GM12878 (cell line): ENCODE measurements around the gene NTM. TPM values are rescaled to one million over a fixed set of nuclear protein-coding genes. Genes with fewer than 3 reads are reported as not detected.

Source experiments
- ATAC-seq: fragments of 200-7000 bp; cut with Tn5 transposase; 3 replicates; pipeline ENCODE4 v1.9.1; 2020; ENCODE audit warnings: mild to moderate bottlenecking, moderate library complexity
- BruUV-seq: library from RNA; stranded (reverse); fragments of 400-500 nt; replicated peaks from 2 replicates; lab custom pipeline; 2021; lab: Mats Ljungman, UMichigan
- CTCF ChIA-PET: fragments of 300-600 bp; sonication (Branson Sonifier 250); formaldehyde crosslinking; extraction: SDS; loops from one replicate; lab custom pipeline; 2021; ENCODE audit warnings: inconsistent platforms; lab: Yijun Ruan, JAX
- POLR2A ChIA-PET: fragments of 350-600 bp; formaldehyde crosslinking; extraction: SDS; loops from one replicate; lab custom pipeline; 2021; ENCODE audit warnings: inconsistent platforms; lab: Charles Lee
- RAD21 ChIA-PET: fragments of 300-600 bp; sonication (Branson Sonifier 250); formaldehyde crosslinking; loops from one replicate; lab custom pipeline; 2023; ENCODE audit warnings: antibody characterized with exemption; ENCODE audit not compliant: unreplicated experiment; lab: Charles Lee
- SMC1A ChIA-PET: fragments of 300-600 bp; sonication (Branson Sonifier 250); formaldehyde crosslinking; loops from one replicate; lab custom pipeline; 2023; ENCODE audit not compliant: unreplicated experiment, uncharacterized antibody; lab: Charles Lee
- DNase-seq: peaks from one replicate; pipeline ENCODE4 v3.0.0-alpha.2; 2011; ENCODE audit warnings: low read depth, low spot score
- FAIRE-seq: peaks from 3 replicates; lab custom pipeline; 2011; peaks lifted over from hg19 to GRCh38; lab: Jason Lieb, UNC
- H2AFZ ChIP-seq: 2 replicates; pipeline ENCODE4 v1.6.0; 2011; ENCODE audit warnings: low read depth, low read length, control low read depth; ENCODE audit not compliant: control insufficient read depth
- H3K27ac ChIP-seq: 2 replicates; pipeline ENCODE4 v1.5.1; 2011; ENCODE audit warnings: control low read depth; ENCODE audit not compliant: control insufficient read depth, insufficient read depth
- H3K27me3 ChIP-seq, 2 experiments: replicated peaks in 1 of 2; 2 replicates each; pipeline versions ENCODE4 v1.6.0 to v1.6.1; 2011; ENCODE audit warnings: low read length in 1 of 2; ENCODE audit not compliant: control insufficient read depth in 2 of 2, insufficient read depth in 2 of 2
- H3K36me3 ChIP-seq, 2 experiments: 2 replicates each; pipeline ENCODE4 v1.5.1; 2011; ENCODE audit warnings: low read length in 1 of 2; ENCODE audit not compliant: control insufficient read depth in 2 of 2, insufficient read depth in 2 of 2
- H3K4me1 ChIP-seq: 2 replicates; pipeline ENCODE4 v1.6.1; 2011; ENCODE audit warnings: mild to moderate bottlenecking, low read length, moderate library complexity, mixed read lengths; ENCODE audit not compliant: control insufficient read depth, insufficient read depth
- H3K4me2 ChIP-seq: 2 replicates; pipeline ENCODE4 v1.6.0; 2011; ENCODE audit warnings: control low read depth; ENCODE audit not compliant: control insufficient read depth, insufficient read depth
- H3K4me3 ChIP-seq: fragments of 200-600 bp; sonication (generic); 2 replicates; pipeline ENCODE4 v1.5.1; 2016
- H3K79me2 ChIP-seq: 2 replicates; pipeline ENCODE4 v1.6.0; 2011; ENCODE audit warnings: low read length; ENCODE audit not compliant: control insufficient read depth, insufficient read depth
- H3K9ac ChIP-seq: 2 replicates; pipeline ENCODE4 v1.8.0; 2011; ENCODE audit warnings: low read length, control low read depth, mixed read lengths; ENCODE audit not compliant: control insufficient read depth, insufficient read depth
- H3K9me3 ChIP-seq: replicated peaks from 3 replicates; pipeline ENCODE4 v1.5.1; 2011; ENCODE audit warnings: mild to moderate bottlenecking, low read length; ENCODE audit not compliant: control insufficient read depth, insufficient read depth
- H4K20me1 ChIP-seq: 2 replicates; pipeline ENCODE4 v1.6.0; 2011; ENCODE audit not compliant: control insufficient read depth, insufficient read depth
- ASH2L ChIP-seq: fragments of 300-600, 200-600 bp; sonication (generic); IDR thresholded peaks from 2 replicates; pipeline ENCODE4 v1.6.1; 2017; ENCODE audit warnings: low read depth, mild to moderate bottlenecking, borderline replicate concordance
- BCLAF1 ChIP-seq: fragments of 450-650 bp; IDR thresholded peaks from 2 replicates; pipeline ENCODE4 v1.6.1; 2017; ENCODE audit warnings: antibody characterized with exemption, mild to moderate bottlenecking, moderate library complexity
- NBN ChIP-seq: fragments of 450-650 bp; IDR thresholded peaks from 2 replicates; pipeline ENCODE4 v1.6.1; 2016
- TBL1XR1 ChIP-seq: IDR thresholded peaks from 2 replicates; pipeline ENCODE4 v1.6.1; 2012; ENCODE audit warnings: low read depth, low read length, improper control_type of control experiment
- WGBS: methylation state at CpG from one replicate; pipeline ENCODE4 v1.1.6; 2016; ENCODE audit warnings: low lambda C conversion rate; ENCODE audit not compliant: insufficient replicate concordance, insufficient coverage; ENCODE audit errors: missing lambda C conversion rate; 5-methylcytosine and 5-hydroxymethylcytosine counted together
- in situ Hi-C: fragments of 300-500 bp; cut with MboI; formaldehyde crosslinking; loops from 9 replicates; pipeline ENCODE4 v1.14.3; 2018; ENCODE audit warnings: mixed read lengths
- intact Hi-C: fragments of 100-400 bp; cut with micrococcal nuclease; formaldehyde crosslinking; loops from one replicate; pipeline ENCODE4 v1.14.2; 2022; ENCODE audit not compliant: unreplicated experiment
- polyA plus RNA-seq, 11 experiments: library from polyadenylated mRNA; depleted of rRNA in 4 of 11; unstranded in 6 of 11; stranded (reverse) in 5 of 11; fragments of >200 nt; fragmentation: Nextera tagmentation in 4 of 11; fragmentation: Illumina TruSeq in 1 of 11; extraction: Ambion mirVana in 4 of 11; extraction: Trizol in 1 of 11; gene quantifications; 1 replicate in 1 of 11; 2 replicates in 10 of 11; pipeline versions ENCODE4 v1.2.1 to v1.2.3, GENCODE V29; 2011 to 2016; ENCODE audit warnings: inconsistent platforms in 2 of 11, missing spikeins in 2 of 11, low read depth in 1 of 11
- total RNA-seq, 4 experiments: library from RNA; depleted of rRNA in 3 of 4; stranded (reverse); fragments of >200 nt in 3 of 4; fragmentation: Illumina TruSeq in 1 of 4; extraction: Trizol in 1 of 4; gene quantifications; 2 replicates each; pipeline versions ENCODE4 v1.2.1 to v1.2.3, GENCODE V29; 2013 to 2021
- TF ChIP-seq, protein P1 (sequence below): IDR thresholded peaks from 2 replicates; pipeline ENCODE4 v1.6.1; 2011; ENCODE audit warnings: low read depth, mild to moderate bottlenecking, low read length, moderate library complexity, borderline replicate concordance; ENCODE audit errors: extremely low read depth
- TF ChIP-seq, protein P2 (sequence below): IDR thresholded peaks from 2 replicates; pipeline ENCODE4 v1.6.1; 2012; ENCODE audit warnings: low read length, inconsistent platforms
- TF ChIP-seq, protein P3 (sequence below): fragments of 150-350 bp; IDR thresholded peaks from 2 replicates; pipeline ENCODE4 v1.6.1; 2016; ENCODE audit warnings: low read depth, low read length

The NTM gene
- total and polyA plus RNA-seq, 10 of the 15 experiments (the other 5 are each of a cell fraction or from before 2014, with no cell fraction given) = not detected

DNA sequence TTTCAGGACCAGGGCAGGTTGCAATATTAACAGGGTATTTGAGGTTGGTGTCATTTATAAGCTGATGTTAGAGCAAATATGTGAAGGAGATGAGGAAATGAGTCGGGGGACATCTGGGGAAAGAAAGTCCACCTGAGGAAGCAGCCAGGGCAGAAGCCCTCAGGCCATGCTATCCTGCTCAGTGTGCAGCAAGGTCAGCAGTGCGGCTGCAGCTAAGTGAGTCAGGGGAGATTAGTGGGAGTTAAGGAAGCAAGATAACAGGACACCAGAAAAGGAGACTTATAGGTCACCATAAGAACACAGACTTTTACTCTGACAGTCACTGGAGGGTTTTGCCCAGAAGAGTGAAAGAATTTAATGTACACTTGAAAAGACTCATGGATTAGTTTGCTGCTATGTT, 468.9 kb downstream of the NTM start:
- no peak overlapping the region for H3K27ac ChIP-seq
- TF ChIP-seq BCLAF1 (no peak), TBL1XR1 (no peak), NBN (no peak), ASH2L (no peak)
- TF ChIP-seq, protein P1, sequence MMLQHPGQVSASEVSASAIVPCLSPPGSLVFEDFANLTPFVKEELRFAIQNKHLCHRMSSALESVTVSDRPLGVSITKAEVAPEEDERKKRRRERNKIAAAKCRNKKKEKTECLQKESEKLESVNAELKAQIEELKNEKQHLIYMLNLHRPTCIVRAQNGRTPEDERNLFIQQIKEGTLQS = no peak
- TF ChIP-seq, protein P2, sequence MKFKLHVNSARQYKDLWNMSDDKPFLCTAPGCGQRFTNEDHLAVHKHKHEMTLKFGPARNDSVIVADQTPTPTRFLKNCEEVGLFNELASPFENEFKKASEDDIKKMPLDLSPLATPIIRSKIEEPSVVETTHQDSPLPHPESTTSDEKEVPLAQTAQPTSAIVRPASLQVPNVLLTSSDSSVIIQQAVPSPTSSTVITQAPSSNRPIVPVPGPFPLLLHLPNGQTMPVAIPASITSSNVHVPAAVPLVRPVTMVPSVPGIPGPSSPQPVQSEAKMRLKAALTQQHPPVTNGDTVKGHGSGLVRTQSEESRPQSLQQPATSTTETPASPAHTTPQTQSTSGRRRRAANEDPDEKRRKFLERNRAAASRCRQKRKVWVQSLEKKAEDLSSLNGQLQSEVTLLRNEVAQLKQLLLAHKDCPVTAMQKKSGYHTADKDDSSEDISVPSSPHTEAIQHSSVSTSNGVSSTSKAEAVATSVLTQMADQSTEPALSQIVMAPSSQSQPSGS = no peak
- TF ChIP-seq, protein P3, sequence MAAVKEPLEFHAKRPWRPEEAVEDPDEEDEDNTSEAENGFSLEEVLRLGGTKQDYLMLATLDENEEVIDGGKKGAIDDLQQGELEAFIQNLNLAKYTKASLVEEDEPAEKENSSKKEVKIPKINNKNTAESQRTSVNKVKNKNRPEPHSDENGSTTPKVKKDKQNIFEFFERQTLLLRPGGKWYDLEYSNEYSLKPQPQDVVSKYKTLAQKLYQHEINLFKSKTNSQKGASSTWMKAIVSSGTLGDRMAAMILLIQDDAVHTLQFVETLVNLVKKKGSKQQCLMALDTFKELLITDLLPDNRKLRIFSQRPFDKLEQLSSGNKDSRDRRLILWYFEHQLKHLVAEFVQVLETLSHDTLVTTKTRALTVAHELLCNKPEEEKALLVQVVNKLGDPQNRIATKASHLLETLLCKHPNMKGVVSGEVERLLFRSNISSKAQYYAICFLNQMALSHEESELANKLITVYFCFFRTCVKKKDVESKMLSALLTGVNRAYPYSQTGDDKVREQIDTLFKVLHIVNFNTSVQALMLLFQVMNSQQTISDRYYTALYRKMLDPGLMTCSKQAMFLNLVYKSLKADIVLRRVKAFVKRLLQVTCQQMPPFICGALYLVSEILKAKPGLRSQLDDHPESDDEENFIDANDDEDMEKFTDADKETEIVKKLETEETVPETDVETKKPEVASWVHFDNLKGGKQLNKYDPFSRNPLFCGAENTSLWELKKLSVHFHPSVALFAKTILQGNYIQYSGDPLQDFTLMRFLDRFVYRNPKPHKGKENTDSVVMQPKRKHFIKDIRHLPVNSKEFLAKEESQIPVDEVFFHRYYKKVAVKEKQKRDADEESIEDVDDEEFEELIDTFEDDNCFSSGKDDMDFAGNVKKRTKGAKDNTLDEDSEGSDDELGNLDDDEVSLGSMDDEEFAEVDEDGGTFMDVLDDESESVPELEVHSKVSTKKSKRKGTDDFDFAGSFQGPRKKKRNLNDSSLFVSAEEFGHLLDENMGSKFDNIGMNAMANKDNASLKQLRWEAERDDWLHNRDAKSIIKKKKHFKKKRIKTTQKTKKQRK = no peak
- H4K20me1 ChIP-seq = no peaks in the 10 kb centered on the region
- no peaks in the 10 kb centered on the region for H3K79me2 ChIP-seq
- RAD21 ChIA-PET = no interaction called here
- no peaks in the 10 kb centered on the region for H3K4me1 ChIP-seq
- no peak overlapping the region for H3K4me2 ChIP-seq
- POLR2A ChIA-PET = no interaction called here
- H3K9ac ChIP-seq = no peak overlapping the region
- no peaks in the 10 kb centered on the region; a peak in 2 of 4 replicates for H3K27me3 ChIP-seq
- no peak overlapping the region for H2AFZ ChIP-seq
- CTCF ChIA-PET = no interaction called here
- no peak overlapping the region for H3K4me3 ChIP-seq
- no peak for ATAC-seq
- intact Hi-C loops = no loop called here
- H3K9me3 ChIP-seq = no peaks in the 10 kb centered on the region
- no TSS peak for BruUV-seq
- no peak for FAIRE-seq
- no peaks in the 10 kb centered on the region for H3K36me3 ChIP-seq
- WGBS = 14% methylated on average over 2 of the region's 2 CpGs
- in situ Hi-C loops = no loop called here
- SMC1A ChIA-PET = no interaction called here
- DNase-seq = no peak
